UCSD-AML1 (cell line): ENCODE measurements around the gene LYZL2.
"Not testable (repeated sequence)": the region's sequence is repeated elsewhere in the genome, so short reads cannot be mapped to it uniquely, and the experiment has no call there.

Experiments used
- DNase-seq: peaks from one replicate; lab custom pipeline; 2025; ENCODE audit not compliant: unreplicated experiment; lab: John Stamatoyannopoulos, UW

The LYZL2 gene

DNA sequence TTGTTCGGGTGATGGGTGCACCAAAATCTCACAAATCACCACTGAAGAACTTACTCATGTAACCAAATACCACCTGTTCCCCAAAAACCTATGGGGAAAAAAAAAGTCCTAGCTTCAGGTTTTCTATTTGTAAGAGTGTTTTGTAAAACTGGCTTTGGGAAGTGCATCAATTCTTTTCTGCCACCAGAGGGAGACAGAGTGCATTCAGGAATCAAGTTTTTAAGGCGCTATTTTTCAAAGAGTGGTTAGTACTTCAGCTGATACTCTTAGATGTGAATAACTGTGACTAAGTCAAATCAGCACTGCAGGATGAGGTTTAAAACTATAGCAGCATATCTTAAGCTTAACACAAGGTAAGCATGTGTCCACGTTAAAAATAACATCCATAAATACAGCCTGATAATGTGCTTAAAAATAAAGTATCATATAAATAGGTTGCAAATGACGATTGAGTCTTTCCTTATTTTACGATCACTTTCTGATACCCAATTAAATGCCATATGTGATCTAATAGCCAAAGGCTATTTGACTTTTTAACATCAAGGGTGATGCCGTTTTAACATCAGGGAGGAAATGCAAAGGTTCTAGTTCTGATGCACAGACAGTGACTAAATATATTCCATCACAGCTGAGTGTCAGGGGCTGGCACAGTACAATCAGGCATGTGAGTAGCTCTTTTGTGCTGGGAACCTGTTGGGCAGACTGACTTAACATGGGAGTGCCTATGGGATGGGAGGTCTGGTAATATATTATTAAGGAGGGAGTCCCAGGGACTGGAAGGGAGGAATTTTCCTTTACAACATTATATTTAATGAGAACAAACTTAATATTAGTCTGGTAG lies 10.6 kb upstream of the LYZL2 start:
- no peak for DNase-seq

DNA sequence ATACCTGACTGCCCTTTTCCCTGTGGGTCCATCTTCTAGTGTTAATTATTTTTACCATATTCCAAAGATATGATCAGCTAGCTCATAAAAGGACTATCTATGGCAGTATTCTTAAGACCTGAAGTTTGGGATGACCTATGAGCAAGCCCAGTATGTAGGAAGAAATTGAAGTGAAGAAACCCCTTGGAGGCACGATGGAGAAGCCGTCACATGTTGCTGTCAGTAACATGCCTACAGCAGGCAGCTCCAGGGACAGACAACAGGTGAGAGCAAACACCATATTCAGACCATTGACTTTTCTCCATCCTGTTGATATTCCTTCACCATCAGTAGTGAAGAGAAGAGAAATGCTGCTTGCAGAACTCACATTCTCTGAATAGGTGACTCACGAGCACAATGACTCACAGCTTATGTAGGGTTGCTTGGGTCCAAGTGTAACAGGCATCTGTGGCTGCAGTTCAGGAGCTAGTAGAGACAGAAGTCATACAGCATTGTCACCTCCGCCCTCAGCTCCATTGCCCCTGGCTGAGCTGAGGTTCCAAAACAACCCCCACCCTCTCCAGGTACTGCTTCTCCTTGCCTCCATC lies 8.4 kb upstream of the LYZL2 start:
- DNase-seq = no peak

DNA sequence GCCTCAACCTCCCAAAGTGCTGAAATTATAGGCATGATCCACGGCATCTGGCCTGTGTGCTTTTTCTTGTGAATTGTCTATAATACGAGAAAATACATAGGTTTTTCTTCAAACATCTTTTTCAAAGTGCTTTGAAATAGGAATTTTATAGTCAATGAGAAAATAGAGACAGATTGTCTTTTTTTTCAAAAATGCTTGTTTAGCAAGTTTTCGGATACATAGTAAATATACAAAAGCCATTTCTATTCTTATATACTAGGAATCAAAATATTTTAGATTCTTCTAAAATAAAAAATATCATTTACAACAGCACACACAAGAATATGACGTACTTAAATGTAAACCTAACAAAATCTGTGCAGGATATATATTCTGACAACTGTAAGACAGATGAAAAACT lies 1.6 kb upstream of the LYZL2 start:
- DNase-seq = no peak

DNA sequence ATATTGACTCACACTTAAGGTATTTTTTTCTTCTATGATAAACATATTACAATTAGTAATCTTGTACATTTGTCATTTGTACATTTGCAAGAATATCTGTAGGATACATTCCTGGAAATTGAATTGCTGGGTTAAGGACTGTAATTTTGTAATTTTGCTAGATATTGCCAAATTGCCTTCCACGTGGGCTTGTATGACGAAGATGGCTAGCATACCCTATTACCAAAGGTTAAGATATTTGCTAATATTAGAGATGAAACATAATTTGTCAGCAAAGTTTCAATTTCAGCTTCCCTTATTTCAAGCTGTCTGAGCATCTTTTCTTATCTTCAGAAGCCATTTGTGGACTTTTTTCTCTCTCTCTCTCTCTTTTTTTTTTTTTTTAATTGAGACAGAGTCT lies 1.0 kb upstream of the LYZL2 start:
- DNase-seq = no peak

DNA sequence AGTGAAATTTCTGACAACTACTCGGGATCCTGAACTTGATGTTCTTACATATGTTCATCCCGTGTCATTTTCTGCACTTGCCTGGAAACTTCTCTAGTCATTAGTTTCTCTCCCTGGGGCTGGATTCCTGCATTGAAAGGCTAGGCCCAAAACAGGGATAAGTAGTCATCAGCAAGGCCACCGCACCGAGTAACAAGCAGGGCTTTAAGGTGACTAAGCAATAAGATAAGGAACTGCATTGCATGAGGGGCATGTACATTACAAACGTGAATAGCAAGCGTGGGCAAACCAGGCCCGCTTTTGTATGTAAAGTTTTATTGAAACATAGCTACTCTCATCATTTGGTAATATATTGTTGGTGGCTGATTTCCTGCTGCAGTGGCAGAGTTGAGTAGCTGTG lies 977 bp downstream of the LYZL2 start:
- DNase-seq = not testable (repeated sequence)

DNA sequence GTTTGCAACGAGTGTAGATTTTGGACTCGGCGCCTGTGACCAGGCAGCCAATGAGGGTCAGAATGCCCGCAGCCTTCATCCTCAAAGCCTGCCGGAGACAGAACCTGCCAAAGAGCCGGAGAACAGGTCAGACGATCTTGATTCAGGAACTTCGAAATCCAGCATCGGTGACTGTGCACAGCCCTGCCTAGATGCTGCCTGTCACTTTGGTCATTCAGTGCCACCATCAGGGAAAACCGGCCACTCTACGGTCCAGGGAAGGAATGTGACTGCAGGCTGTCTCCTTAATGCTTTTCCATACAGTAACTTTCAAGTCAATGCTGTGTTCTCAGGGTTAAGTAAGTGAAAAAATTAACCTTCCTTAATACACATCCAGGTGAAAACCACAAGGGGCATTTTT lies 2.7 kb downstream of the LYZL2 start:
- not testable (repeated sequence) for DNase-seq

DNA sequence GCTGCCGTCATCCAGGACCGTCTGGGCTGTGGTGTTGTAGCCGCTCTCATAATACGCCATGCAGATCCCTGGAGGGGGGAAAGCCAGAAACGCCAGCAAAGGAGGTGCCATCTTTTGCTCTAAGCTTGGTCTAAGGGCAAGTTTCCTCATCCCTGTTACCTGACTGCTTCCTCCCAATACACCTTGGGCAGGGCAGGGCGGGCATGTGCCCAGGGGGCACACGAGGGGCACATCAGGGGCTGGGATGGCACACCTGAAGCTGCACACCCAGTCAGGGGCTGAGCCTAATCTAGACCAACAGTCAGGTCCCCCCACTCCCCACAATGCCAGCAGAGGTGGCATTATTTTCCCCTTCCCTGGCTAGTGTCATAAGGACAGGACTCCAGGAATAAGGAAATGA lies 3.4 kb downstream of the LYZL2 start:
- DNase-seq = not testable (repeated sequence)

DNA sequence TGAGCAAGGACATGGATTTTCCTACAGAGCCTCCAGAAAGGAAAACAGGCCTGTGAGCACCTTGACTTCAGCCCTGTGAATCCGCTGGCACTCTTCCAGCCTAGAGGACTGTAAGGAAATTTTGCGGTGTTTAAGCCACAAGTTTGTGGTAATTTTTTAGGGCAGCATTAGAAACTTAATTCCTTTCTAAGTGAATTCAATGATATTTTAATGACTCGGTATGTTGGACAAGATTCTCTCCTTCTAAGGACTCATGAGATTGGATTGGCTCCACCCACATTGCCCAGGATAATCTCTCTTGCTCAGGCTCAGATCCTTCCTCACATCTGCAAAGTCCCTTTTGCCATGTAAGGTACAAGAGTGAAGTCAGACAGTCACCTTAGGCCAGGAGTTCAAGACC lies 4.5 kb downstream of the LYZL2 start:
- no peak for DNase-seq

DNA sequence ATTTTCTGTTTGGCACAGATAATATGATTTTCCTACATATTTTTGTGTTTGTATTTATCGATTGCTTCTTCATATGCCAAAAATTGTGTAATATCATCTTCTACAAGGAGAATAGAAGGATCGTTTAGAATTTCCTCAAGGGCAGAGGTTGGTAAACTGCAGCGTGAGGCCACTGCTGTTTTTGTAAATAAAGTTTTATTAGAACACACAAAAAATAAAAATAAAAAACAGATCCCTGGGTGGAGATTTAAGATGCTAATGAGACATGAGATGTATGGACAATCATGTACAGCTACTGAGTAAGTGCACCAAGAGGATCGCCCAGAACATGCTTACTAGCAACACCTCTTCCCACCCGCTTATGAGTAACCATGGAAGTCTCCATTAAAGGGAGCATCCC lies 9.6 kb downstream of the LYZL2 start:
- DNase-seq = no peak

DNA sequence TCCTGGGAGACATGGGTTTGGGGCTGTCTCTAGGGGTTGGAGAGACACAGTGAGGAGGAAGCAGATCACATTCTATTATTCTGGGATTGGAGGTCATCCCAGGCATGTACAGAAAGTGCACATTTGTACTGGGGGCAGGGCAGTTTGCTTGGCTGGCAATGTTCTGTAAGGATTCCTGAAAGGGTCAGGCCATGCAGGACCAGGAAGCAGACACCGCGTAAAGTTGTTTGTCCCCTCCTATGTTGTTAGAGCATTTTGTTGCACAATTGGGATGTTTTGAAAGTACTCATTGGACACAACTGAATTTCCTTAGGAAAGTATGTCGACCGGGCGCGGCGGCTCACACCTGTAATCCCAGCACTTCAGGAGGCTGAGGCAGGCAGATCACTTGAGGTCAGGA lies 12.5 kb downstream of the LYZL2 start:
- no peak for DNase-seq

DNA sequence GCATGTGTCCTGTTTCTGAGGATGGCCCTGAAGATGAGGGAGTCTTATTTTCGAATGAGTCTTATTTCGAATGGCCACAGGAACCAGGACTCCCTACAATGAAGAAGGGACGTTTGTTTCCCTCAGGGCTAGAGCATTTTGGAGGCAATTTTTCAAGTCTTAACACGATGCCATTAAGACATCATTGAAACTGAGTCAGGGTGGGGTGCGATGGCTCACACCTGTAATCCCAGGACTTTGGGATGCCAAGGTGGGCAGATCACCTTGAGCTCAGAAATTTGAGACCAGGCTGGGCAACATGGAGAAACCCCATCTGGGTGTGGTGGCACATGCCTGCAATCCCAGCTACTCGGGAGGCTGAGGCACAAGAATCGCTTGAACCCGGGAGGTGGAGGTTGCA lies 18.5 kb downstream of the LYZL2 start:
- not testable (repeated sequence) for DNase-seq

DNA sequence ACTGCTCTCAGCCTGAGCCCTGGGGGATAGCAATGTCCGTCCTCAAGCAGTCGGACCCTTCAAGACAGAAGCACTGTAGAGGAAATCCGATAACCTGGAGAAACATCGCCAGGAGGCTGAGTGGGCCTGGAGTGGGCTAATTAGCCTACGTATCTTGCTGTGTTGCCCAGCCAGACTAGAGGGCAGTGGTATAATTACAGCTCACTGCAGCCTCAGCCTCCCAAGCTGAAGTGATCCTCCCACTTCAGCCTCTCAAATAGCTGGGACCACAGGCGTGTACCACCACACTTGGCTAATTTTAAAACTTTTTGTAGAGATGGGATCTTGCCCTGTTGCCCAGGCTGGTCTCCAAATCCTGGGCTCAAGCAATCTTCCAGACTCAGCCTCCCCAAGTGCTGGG lies 21.7 kb downstream of the LYZL2 start:
- no peak for DNase-seq

DNA sequence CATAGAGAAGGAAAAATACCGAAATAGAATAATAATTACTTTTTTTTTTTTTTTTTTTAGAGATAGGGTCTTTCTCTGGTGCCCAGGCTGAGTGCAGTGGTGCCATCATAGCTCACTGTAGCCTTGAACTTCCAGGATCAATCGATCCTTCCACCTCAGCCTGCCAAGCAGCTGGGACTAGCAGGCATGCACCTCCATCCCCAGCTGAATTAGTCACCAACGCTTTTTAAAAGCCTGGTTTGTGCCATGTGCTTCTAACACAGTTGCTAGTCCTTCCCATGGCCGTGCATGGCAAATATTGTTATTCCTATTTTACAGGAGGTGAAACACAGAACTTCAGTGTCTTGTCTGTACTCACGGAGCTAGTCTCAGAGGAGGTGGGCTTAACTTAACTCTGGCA lies 23.2 kb downstream of the LYZL2 start:
- no peak for DNase-seq

DNA sequence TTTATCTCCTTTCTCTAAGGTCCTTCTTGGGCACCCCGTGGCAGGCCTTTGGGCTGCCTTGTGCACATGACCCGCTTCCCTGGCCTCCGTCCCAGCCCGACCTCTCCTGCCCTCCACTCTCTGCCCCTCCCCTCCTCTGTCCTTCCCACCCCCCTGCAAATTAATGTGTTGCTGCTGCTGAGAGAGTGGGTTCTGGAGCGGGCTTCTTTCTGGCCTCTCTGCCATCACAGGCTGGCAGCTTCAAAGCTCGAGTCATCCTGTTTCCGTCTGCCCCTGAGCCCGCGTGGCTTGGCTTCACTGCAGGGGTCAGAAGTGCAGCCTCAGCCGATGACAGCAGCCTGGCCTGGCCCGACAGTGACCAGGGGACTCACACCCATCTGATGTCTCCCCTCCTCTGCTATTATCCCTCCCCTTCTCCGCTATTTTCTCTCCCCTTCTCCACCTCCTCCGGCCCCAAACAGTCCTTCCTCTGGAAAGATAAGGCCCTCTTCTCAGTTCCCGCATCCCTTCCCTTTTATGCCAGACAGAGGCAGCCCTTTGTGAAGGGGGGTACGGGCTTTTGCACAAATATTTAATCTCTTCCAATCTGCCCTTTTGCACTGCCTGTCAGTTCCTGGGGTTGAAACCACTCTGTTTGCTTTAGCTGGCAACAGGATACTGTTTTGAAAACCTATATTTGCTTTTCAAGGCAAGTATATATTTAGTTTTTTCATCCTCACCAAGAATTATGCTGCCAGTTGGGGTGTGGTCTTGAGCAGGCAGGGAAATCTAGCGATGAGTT lies 24.0 kb downstream of the LYZL2 start:
- peak; percentile 40 for DNase-seq

DNA sequence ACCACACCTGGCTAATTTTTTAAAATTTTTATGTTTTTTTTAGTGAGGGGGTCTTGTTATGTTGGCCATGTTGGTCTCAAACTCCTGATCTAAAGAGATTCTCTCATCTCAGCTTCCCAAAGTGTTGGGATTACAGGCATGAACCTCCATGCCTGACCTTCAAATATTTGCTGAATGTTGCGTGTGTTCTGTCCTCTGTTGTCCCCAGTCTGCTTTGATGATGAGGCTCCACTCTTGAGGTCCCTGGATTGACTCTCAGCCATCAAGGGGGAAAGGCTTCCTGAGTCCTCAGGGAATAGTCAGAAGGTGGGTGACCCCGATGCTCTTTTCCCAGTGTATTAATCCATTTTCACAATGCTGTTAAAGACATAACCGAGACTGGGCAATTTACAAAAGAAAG lies 26.0 kb downstream of the LYZL2 start:
- DNase-seq = no peak

DNA sequence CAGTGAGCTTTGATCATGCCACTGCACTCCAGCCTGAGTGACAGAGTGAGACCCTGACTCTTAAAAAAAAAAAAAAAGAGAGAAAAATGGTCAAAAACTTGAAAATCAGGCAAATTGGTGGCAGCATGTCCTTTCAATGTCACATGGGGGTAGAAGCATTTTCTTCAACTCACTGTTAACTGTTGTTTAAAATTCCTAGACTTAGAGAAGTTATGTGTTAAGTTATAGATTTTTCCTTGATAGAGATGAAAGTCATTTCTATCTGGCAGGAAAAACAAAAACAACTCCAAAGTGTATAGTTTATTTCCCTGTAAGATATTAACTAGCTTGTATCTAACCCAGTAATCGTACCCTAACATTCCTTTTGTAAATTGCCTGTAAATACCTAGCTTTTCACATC lies 26.8 kb downstream of the LYZL2 start:
- no peak for DNase-seq

DNA sequence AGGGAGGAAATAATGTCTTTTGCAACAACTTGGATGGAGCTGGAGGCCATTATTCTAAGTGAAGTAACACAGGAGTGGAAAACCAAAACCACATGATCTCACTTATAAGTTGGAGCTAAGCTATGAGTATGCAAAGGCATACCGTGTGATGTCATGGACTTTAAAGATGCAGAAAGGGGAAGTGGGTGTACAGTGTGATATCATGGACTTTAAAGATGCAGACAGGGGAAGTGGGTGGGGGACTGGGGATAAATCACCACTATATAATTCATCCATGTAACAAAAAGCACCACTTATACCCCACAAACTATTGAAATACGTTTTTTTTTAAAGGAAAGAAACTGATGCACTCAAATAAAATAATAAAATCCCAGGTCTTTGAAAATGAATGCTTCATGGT lies 29.5 kb downstream of the LYZL2 start:
- DNase-seq = no peak

DNA sequence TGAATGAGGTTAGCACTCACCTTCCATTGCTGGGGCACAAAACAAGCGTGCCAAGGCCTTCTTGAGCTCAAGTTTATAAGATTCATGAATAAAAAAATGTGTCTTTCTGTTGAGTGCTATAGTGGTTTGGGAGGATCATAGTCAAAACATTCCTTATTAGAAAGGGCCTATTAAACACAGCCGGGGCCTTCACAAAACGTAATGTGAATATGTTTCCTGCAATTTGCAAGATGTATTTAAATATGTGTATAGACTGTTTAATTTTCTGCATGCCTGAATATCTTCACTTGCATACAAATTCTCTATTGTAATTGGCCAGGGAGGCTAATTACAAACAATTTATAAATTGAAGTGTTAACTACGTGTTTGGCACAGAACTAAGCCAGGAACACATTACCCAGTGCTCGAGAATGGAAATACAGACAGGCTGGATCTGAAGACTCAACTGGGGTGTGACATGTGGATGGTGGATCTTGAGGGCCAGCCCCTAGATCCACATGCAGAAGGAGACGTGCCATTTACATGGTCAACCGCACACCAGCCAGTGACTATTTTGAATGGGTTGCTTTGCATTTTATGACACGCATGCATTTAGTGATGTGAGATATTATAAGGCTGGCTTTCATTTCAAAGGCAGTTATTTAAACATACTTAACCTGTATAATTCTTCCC lies 31.3 kb downstream of the LYZL2 start:
- DNase-seq = no peak

DNA sequence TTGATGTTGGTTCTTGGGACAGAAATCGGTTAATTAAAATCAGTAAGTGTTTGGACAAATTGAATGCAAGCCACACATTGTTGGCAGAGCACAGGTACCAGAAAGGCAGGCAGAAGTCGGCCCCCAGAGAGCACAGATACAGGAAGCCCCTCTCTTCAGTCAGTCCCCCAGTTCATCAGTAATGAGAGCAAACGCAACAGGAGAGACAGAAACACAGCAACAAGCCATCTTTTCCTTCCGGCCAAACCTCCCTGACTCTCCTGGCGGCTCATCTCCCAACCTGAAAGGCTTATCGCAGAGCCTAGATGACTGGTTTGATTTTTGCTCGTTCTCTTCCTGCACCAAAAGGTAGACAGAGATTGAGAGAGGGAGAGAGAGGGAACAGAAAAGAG lies 32.1 kb downstream of the LYZL2 start:
- DNase-seq = not testable (repeated sequence)

DNA sequence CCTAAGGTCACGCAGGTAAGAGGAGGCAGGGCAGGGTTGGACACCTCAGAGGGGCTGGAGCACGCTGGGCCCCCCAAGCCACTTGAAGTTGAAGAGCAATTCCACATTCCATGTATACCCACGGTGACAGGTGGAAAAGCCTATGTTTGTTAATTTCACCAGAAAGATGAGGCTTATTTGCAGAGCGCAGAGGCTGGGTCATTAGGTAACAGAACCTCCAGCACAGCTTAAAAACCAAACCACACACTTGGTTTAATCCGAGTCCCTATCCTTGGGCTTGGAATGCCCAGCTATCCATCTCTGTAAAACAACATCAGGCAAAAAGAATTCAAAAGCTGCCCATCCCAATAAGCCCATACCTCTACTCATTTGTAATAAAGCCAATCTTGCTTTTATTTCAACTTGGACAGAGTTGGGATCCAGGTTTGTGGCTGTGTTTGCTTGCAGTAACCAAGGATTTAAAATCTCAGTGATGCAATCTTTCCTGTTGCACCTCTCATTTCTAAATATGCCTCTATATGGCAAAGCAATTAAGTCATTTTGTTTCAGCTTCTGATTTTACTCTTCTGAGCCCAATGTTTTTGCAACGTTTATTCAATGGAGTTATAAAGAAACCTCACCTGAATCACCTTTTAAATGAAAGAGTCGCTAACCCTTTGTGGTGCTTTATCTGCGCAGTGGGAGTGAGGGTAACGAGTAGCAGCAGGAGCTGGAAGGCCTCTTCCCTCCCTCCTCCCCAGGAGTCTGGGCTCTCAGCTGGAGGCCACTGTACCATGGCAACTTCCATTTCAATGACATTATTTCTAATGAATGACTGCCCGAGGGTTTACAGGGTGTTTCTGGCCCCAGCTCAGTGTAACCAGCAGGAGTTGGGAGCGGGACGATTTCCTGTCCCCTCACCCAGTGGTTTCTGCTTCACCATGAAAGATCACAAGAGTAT lies 32.8 kb downstream of the LYZL2 start:
- DNase-seq = not testable (repeated sequence)
